Natural killer cell (primary cell): ENCODE data around the gene WASHC3. TPM values are rescaled to one million over a fixed set of nuclear protein-coding genes. Genes with fewer than 3 reads are reported as not detected.

Source experiments
- ATAC-seq, 3 donors: fragments of 150-1000 bp in 2 of 3; fragments of 200-7000 bp in 1 of 3; cut with Tn5 transposase; 1 replicate in 1 of 3; 2 replicates in 2 of 3; pipeline ENCODE4 v1.10.0; 2021; ENCODE audit warnings: mild to moderate bottlenecking in 2 of 3, moderate library complexity in 2 of 3
- DNase-seq, 2 donors: peaks; one replicate each; pipeline versions ENCODE4 v3.0.0 to v3.0.0-alpha.2; 2013 to 2021; ENCODE audit warnings: mixed read lengths in 1 of 2
- H3K27ac ChIP-seq: one replicate; pipeline ENCODE4 v1.5.1; 2013; ENCODE audit warnings: mild to moderate bottlenecking, low read length
- H3K27me3 ChIP-seq: one replicate; pipeline ENCODE4 v1.6.1; 2013; ENCODE audit warnings: low read length; ENCODE audit not compliant: control insufficient read depth, insufficient read depth
- H3K36me3 ChIP-seq: one replicate; pipeline ENCODE4 v1.6.1; 2013; ENCODE audit warnings: low read length; ENCODE audit not compliant: control insufficient read depth, insufficient read depth
- H3K4me1 ChIP-seq: one replicate; pipeline ENCODE4 v1.6.1; 2013; ENCODE audit warnings: low read length; ENCODE audit not compliant: control insufficient read depth, insufficient read depth
- H3K4me3 ChIP-seq: one replicate; pipeline ENCODE4 v1.5.1; 2013; ENCODE audit warnings: low read length
- H3K9me3 ChIP-seq: one replicate; pipeline ENCODE4 v1.6.1; 2013; ENCODE audit warnings: low read length; ENCODE audit not compliant: control insufficient read depth, insufficient read depth
- H3K27ac Mint-ChIP-seq, 2 donors: one replicate each; pipeline ENCODE4 v1.8.0; 2022; ENCODE audit warnings: mild to moderate bottlenecking in 2 of 2, mixed read lengths in 2 of 2, moderate library complexity in 1 of 2
- H3K27me3 Mint-ChIP-seq, 2 donors: one replicate each; pipeline ENCODE4 v1.8.0; 2022; ENCODE audit warnings: low read depth in 2 of 2, mixed read lengths in 2 of 2
- H3K36me3 Mint-ChIP-seq: one replicate; pipeline ENCODE4 v1.8.0; 2022; ENCODE audit warnings: mixed read lengths
- H3K4me1 Mint-ChIP-seq, 2 donors: one replicate each; pipeline ENCODE4 v1.8.0; 2022; ENCODE audit warnings: mixed read lengths in 2 of 2
- H3K4me3 Mint-ChIP-seq: one replicate; pipeline ENCODE4 v1.8.0; 2022; ENCODE audit warnings: mild to moderate bottlenecking, moderate library complexity, mixed read lengths
- H3K9me3 Mint-ChIP-seq, 2 donors: one replicate each; pipeline ENCODE4 v1.8.0; 2022; ENCODE audit warnings: mixed read lengths in 2 of 2
- WGBS: methylation state at CpG from one replicate; pipeline ENCODE4 v1.1.7; 2013; ENCODE audit warnings: missing lambda C conversion rate; ENCODE audit not compliant: insufficient coverage; 5-methylcytosine and 5-hydroxymethylcytosine counted together
- intact Hi-C: fragments of 100-400 bp; cut with micrococcal nuclease; formaldehyde crosslinking; loops from one replicate; pipeline ENCODE4 v1.14.2; 2022
- total RNA-seq, 4 donors: library from RNA; stranded (reverse); fragments of 120-200 nt in 1 of 4; gene quantifications; one replicate each; pipeline versions ENCODE4 v1.2.3 to v1.2.4, GENCODE V29; 2013 to 2022
- TF ChIP-seq, protein P1 (sequence below): fragments of 200-600 bp; IDR thresholded peaks from one replicate; pipeline ENCODE4 v1.8.0; 2022; ENCODE audit warnings: antibody characterized with exemption

The WASHC3 gene
- total RNA-seq, 3 donors from 2014 or later (not counting 1 experiment from before 2014, with no cell fraction given): 34.6 to 43.2 (median 41.4) TPM

DNA sequence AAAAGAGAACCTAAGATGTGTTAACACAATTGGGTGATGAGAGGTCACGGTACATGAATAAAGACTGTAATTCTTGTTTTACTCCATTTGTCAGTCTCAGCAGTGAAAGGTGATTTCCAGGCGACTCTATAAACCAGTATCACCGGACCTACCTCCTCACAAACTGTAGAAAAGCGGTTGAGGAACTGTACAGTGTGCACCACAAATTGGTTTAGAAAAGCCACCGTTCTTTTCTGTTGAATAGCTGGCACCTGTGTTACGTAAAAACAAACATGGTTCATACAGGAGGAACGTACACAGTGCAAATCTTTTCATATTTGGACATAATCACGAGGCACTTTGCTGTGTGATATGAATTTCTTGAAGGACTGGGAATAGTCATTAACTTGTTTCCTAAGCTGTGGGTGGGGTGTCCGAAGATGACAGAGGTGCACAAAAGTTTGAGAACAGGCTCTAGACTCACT, 663 bp downstream of the WASHC3 start:
- Mint-ChIP-seq H3K27me3 (peaks cover 0 to 8% of the 10 kb centered on the region in 2 donors), H3K4me3 (peak overlapping the region; percentile 96), H3K36me3 (peaks cover 15% of the 10 kb centered on the region), H3K27ac (peak overlapping the region; percentile 97 to 99), H3K9me3 (no peaks in the 10 kb centered on the region), H3K4me1 (peaks cover 14 to 29% of the 10 kb centered on the region in 2 donors)
- DNase-seq (peak; percentile 29 to 71), ATAC-seq (peak; percentile 51 to 64 (median 63))
- peaks cover 16% of the 10 kb centered on the region for H3K36me3 ChIP-seq
- H3K4me3 ChIP-seq: peak overlapping the region; percentile 72
- 4% methylated on average over 9 of the region's 9 CpGs for WGBS
- H3K27me3 ChIP-seq: no peaks in the 10 kb centered on the region
- H3K9me3 ChIP-seq: no peaks in the 10 kb centered on the region
- peaks cover 8% of the 10 kb centered on the region for H3K4me1 ChIP-seq
- peak overlapping the region; percentile 90 for H3K27ac ChIP-seq
- intact Hi-C loops: no loop called here
- TF ChIP-seq, protein P1, sequence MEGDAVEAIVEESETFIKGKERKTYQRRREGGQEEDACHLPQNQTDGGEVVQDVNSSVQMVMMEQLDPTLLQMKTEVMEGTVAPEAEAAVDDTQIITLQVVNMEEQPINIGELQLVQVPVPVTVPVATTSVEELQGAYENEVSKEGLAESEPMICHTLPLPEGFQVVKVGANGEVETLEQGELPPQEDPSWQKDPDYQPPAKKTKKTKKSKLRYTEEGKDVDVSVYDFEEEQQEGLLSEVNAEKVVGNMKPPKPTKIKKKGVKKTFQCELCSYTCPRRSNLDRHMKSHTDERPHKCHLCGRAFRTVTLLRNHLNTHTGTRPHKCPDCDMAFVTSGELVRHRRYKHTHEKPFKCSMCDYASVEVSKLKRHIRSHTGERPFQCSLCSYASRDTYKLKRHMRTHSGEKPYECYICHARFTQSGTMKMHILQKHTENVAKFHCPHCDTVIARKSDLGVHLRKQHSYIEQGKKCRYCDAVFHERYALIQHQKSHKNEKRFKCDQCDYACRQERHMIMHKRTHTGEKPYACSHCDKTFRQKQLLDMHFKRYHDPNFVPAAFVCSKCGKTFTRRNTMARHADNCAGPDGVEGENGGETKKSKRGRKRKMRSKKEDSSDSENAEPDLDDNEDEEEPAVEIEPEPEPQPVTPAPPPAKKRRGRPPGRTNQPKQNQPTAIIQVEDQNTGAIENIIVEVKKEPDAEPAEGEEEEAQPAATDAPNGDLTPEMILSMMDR: no peak

DNA sequence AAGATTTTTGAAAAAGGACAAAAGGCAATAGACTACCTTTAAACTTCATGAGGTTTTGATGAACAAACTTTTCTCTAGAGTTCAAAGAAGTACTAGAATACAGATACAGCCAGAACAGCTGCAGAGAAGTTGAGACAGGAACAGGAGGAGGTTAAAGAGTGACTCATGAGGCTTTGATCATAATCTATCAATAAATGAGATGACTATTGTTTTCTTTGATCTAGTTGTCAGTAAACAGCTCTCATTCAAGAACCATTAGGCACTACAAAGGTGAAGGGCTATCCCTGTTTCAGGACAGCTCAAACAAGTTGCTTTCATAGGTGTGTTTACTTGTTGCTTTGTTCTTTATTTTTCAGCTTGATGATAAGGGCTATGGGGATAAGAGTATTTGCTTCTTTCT, 2.4 kb downstream of the WASHC3 start:
- TF ChIP-seq, protein P1: no peak
- intact Hi-C loops: no loop called here
- H3K4me3 Mint-ChIP-seq: no peak overlapping the region

DNA sequence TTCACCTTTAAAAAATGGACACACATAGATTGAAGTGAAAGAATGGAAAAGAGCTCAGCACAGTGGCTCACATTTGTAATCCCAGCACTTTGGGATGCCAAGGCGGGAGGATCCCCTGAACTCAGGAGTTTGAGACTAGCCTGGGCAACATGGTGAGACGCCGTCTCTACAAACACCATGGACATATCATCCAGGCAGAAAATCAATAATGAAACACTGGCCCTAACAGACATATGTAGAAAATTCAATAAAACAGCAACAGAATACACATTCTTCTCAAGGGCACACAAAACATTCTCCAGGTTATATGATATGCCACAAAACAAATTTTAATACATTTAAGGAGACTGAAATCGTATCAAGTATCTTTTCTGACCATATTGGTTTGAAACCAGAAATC, 7.4 kb downstream of the WASHC3 start:
- peaks cover 3% of the 10 kb centered on the region for H3K4me1 ChIP-seq
- Mint-ChIP-seq H3K4me1 (peaks cover 23 to 36% of the 10 kb centered on the region in 2 donors), H3K27ac (no peak overlapping the region), H3K27me3 (no peaks in the 10 kb centered on the region), H3K36me3 (peaks cover 26% of the 10 kb centered on the region), H3K9me3 (no peaks in the 10 kb centered on the region), H3K4me3 (no peak overlapping the region)
- DNase-seq: no peak
- 100% methylated on average over 3 of the region's 4 CpGs for WGBS
- peaks cover 56% of the 10 kb centered on the region for H3K36me3 ChIP-seq
- intact Hi-C loops: no loop called here
- H3K27me3 ChIP-seq: no peaks in the 10 kb centered on the region
- no peaks in the 10 kb centered on the region for H3K9me3 ChIP-seq
- no peak overlapping the region for H3K27ac ChIP-seq
- ATAC-seq: no peak
- no peak overlapping the region for H3K4me3 ChIP-seq
- TF ChIP-seq, protein P1: no peak

More for the DNA sequence above, 2.4 kb downstream of the WASHC3 start:
- Mint-ChIP-seq H3K9me3 (no peaks in the 10 kb centered on the region), H3K36me3 (peaks cover 26% of the 10 kb centered on the region), H3K27me3 (peaks cover 0 to 2% of the 10 kb centered on the region in 2 donors), H3K27ac (peak overlapping the region; percentile 11 to 97), H3K4me1 (peaks cover 14 to 37% of the 10 kb centered on the region in 2 donors)
- DNase-seq: peak in 1 of 2 donors; percentile 40
- H3K36me3 ChIP-seq: peaks cover 22% of the 10 kb centered on the region
- no peaks in the 10 kb centered on the region for H3K9me3 ChIP-seq
- H3K27me3 ChIP-seq: no peaks in the 10 kb centered on the region
- ATAC-seq: no peak
- no peak overlapping the region for H3K4me3 ChIP-seq
- H3K4me1 ChIP-seq: peaks cover 8% of the 10 kb centered on the region
- H3K27ac ChIP-seq: no peak overlapping the region

DNA sequence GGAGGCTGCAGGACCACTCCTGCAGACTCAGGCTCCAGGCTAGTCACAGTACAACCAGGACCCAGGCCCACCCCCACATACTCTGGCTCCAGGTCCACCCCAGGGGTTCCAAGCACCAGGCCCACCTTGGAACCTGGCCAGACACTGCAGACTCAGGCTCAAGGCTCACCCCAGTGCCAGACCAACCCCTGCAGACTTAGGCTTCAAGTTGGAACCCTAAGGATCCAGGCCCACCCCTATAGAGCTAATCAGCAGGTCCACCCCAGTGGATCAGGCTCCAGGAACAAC, 8.8 kb downstream of the WASHC3 start:
- DNase-seq: no peak
- peaks cover 59% of the 10 kb centered on the region for H3K36me3 ChIP-seq
- TF ChIP-seq, protein P1: no peak
- no peaks in the 10 kb centered on the region for H3K27me3 ChIP-seq
- H3K4me3 ChIP-seq: no peak overlapping the region
- intact Hi-C loops: no loop called here
- no peaks in the 10 kb centered on the region for H3K9me3 ChIP-seq
- ATAC-seq: no peak
- Mint-ChIP-seq H3K27ac (no peak overlapping the region), H3K27me3 (no peaks in the 10 kb centered on the region), H3K36me3 (peaks cover 20% of the 10 kb centered on the region), H3K4me1 (peaks cover 23 to 30% of the 10 kb centered on the region in 2 donors), H3K9me3 (no peaks in the 10 kb centered on the region), H3K4me3 (no peak overlapping the region)
- peaks cover 3% of the 10 kb centered on the region for H3K4me1 ChIP-seq
- H3K27ac ChIP-seq: no peak overlapping the region
